ENCODE results near the gene ATN1.
"Not testable (repeated sequence)": the region's sequence is repeated elsewhere in the genome, so short reads cannot be mapped to it uniquely, and the experiment has no call there.

Gene ATN1

DNA sequence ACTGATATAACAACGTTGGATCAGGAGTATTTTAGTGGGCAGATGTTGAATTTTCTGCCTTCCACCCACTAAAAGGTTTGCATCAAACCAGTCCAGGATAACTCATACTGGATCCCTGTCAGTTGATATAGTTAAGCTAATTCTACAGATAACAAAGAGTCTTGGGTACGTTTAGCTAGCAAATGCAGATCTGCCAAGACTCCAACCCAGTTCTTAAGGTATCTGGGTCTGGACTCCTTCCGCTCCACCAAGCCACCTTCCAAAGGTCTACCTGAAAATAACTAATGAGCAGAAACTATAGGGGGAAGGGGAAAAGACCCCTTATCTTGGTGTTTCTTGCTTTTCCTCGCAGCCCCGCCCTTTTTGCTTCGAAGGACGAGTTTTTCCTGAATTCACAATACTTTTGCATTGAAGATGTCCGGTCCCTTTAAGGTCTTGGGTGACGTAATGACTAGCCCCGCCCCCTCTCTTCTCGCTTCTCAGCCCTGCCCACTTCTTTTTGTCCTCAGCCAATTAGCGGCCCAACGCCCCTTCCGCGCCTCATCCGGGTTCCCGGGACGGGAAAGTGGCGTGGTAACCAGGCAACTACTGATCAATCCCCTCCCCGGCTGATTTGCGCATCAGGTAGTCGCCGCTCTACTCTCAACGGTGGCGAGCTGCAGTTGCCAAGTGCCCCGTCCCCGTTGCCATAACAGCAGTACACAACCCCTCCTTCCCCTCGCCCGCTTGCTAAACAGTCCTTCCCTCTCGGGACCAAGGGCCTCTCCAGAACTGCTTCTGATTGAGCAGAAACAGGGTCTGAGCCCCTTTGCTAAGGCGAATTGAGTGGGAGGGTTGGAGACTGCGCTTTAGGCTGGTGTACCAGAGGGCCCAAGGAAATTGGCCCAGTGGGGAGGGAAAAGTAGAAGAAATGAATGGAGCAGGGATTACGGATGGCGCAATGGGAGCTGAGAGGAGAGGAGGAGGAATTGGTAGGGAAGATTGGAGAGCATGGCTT is 23.2 kb upstream of the ATN1 start, which contains the start of gene LRRC23:
LRRC23 (plus strand) TSS at position 543 of the 997 bp plus-strand sequence. CDS start 812 bp downstream, outside the sequence.
- peak; percentile 93 for DNase-seq

DNA sequence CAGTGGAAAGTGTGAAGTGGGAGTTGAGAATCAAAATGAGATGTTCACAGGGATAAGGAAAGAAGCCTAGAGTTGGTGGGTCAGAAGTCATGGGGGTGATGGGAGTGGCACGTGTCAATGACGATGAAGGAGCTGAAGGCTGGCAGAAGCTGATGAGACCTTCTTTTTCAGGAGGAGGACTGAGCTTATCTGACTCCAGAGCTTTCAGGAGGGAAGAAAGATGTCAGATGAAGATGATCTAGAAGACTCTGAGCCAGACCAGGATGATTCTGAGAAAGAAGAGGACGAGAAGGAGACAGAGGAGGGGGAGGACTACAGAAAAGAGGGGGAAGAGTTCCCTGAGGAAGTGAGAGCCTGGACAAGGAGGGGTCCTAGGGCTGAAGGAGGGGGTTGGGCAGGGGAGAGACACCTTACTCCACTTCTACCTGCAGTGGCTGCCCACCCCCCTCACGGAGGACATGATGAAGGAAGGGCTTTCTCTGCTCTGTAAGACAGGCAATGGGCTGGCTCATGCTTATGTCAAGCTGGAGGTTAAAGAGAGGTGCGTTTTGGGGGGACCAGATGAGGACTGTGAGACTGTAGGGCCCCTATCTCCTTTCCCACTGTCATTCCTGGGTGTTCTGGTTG is 22.2 kb upstream of the ATN1 start:
- DNase-seq: no peak

DNA sequence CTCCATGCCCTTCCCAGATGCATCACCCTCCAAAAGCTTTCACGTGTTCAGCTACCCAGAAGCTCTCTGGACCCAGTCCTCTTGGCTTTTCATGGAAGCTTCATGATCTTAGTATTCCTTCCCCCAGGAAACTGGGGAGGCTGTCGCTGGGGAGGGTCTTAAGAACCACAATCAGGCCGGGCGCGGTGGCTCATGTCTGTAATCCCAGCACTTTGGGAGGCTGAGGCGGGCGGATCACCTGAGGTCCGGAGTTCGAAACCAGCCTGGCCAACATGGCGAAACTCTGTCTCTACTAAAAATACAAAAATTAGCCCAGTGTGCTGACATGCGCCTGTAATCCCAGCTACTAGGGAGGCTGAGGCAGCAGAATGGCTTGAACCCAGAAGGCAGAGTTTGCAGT is 19.6 kb upstream of the ATN1 start:
- not testable (repeated sequence) for DNase-seq

DNA sequence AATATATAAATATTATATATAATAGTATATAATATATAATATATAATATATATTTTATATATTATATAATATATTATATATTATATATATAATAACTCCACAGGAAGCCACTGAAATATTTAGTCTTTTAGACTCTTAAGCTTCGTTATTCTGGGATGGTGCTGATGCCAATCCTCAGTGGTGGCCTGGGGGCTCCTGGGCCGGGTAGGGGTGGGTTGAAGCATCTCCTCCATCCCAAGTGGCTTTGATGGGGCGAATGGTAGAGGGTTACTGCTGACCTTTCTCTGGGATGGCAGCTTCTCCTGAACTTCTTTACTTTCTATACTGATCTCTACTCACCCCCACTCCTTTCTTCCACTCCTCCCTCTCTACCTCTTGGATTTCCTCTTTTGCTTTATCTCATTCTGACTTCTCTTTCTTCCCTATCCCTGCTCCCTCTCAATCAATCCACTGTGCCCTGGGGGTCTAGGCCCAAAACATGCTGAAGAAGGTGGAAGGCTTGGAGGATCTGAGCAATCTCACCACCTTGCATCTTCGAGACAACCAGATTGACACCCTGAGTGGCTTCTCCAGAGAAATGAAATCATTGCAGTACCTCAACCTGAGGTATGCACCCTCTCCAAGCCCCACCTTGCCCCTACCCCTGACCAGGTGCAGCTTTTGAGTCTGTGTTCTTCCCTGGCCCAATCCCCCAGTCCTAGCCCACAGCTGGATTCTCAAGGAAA is 18.2 kb upstream of the ATN1 start:
- DNase-seq: no peak

DNA sequence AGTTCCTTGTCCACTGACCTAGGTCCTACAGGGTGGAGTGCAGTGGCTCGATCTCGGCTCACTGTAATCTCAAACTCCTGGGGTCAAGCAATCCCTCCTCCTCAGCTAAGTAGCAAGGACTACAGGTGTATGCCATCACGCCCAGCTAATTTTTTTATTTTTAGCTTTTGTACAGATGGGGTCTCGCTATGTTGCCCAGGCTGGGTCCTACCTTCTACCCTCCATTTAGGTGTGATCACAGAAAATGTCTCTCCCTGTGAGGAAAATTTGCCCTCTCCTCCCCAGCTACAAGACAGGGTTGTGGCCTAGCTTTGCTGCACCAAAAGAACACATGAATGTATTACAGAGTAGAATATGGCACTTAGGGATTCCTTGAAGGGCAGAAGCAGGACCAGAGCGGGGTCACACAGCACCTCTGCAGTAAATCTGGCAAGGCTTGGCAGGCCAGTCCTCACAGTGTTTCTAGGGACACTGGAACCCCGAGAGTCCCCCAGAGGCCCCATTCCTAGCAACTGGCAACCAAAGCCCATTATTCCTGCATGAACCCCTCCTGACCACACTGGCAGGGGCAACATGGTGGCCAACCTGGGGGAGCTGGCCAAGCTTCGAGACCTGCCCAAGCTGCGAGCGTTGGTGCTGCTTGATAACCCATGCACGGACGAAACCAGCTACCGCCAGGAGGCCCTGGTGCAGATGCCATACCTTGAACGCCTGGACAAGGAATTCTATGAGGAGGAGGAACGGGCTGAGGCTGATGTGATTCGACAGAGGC is 15.4 kb upstream of the ATN1 start:
- DNase-seq: no peak

DNA sequence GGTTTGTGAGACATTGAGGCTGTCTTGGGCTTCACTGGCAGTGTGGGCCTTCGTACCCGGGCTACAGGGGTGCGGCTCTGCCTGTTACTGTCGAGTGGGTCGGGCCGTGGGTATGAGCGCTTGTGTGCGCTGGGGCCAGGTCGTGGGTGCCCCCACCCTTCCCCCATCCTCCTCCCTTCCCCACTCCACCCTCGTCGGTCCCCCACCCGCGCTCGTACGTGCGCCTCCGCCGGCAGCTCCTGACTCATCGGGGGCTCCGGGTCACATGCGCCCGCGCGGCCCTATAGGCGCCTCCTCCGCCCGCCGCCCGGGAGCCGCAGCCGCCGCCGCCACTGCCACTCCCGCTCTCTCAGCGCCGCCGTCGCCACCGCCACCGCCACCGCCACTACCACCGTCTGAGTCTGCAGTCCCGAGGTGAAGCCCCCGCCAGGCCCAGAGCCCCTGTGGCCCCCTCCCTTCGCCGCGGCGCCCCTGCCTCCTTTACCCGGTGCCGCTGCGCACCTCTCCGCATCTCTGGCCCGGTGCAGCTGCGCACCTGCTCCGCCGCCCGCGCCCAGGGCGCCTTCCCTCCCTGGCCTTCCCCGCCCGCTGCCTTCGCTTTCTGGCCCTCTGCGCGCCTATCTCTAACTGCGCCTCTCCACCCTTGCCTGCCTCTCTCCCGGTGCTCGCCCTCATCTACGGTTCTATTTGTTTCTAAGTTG is 13.4 kb upstream of the ATN1 start, which contains the start of gene ENO2:
ENO2 (plus strand) TSS at position 335 of the 701 bp plus-strand sequence. CDS start 1,253 bp downstream, outside the sequence.
- no peak for DNase-seq

DNA sequence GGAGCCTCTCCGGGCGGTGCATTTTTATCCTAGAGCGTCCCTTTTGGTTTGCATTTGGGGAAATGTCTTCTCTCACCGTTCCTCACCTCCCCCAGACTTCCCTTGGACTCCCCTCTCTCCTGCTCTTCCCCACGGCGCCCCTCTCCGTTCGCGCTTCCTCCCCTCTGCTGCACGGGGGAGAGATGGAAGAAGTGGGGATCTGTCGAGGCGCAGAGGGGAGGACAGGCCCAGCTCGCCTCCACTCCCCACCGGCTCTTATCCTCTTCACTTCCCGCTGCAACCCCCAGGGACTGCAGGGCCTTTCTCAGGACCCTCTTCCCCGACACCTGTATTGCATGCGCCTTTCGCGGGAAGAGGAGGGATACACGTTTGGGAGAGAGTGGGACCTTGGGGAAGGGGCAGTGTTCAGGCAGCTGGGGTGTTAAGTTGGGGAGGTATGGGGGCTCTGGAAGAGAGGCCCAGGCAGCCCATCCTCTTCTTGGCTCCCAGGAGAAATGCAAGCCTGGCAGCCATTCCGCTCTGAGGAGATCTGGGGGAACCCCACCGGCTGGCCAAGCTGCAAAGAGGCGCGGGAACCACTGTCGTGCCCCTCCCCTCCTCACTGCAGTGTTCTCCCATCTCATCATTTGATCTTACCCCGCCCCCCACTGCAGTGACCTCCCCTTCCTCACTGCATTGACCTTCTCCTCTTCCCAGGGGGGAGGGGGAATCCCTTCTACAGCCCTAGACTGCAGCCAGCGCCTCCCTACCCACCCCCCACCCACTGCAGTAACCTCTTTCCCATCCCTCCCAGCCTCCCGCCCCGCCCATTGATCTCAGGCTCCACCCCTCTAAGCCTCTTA is 12.6 kb upstream of the ATN1 start:
- no peak for DNase-seq

DNA sequence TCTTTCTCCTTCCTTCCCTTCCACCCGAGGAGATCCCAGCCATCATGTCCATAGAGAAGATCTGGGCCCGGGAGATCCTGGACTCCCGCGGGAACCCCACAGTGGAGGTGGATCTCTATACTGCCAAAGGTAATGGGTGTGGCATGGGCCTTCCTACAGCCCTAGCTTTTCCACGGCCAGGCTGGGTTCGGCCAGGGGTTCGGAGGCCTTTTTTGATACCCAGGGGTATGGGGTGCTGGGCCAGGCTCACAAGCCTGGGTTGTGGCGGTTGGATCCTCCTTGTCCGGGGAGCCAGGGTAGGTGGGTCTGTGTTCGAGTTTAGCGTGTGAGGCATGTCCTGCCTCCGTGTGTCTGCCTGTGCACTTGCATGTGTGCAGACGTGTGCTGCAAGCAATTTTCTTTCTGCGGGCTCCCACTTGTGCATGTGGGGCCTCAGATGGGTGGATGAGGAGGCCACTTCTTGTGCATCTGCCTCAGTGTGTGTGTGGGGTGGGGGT is 11.9 kb upstream of the ATN1 start:
- DNase-seq: no peak

DNA sequence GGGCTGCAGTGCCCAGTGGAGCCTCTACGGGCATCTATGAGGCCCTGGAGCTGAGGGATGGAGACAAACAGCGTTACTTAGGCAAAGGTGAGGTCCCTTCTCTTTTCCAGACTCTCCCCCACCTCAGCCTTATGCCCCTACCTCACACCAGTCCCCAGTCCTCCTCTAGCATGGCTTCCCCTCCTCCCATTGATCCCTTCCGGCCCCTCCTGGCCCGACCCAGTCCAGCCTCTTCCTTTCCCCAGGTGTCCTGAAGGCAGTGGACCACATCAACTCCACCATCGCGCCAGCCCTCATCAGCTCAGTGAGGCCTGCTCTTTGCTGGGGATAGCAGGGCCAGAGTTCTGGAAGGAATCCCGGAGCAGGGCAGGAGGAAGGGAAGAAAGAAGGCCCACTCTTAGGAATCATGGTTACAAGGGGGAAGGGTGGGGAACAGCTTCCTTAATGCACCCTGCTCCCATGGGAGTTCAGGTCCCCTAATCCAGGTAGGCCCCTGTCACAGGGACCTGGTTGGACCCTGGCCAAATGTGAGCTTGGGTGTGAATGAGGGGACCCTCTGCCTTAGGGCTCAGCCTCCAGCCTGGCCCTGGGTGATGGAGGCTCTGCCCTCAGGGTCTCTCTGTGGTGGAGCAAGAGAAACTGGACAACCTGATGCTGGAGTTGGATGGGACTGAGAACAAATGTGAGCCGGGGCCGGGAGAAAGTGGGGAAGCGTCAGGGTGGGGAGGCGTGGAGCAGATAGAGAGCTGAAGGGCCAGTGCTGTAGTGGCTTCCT is 11.1 kb upstream of the ATN1 start:
- no peak for DNase-seq

DNA sequence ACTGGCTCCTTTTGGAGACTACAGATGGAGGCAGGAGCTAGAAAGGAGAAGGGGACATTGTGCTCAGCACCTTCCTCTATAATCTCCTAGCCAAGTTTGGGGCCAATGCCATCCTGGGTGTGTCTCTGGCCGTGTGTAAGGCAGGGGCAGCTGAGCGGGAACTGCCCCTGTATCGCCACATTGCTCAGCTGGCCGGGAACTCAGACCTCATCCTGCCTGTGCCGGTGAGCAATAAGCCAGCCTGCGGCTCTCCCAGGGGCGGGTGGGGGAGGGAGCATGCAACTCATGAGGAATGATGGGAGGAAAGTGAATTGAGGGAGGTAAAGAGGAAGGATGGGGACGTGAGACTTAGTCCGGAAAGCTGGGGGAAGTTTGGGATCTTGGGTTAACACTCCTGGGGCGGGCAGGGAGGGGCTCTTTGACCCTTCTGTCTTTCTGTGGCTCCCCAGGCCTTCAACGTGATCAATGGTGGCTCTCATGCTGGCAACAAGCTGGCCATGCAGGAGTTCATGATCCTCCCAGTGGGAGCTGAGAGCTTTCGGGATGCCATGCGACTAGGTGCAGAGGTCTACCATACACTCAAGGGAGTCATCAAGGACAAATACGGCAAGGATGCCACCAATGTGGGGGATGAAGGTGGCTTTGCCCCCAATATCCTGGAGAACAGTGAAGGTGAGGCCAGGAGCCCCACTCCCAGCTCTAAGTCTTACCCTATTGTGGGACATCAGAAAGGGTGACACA is 10.1 kb upstream of the ATN1 start:
- DNase-seq: no peak

DNA sequence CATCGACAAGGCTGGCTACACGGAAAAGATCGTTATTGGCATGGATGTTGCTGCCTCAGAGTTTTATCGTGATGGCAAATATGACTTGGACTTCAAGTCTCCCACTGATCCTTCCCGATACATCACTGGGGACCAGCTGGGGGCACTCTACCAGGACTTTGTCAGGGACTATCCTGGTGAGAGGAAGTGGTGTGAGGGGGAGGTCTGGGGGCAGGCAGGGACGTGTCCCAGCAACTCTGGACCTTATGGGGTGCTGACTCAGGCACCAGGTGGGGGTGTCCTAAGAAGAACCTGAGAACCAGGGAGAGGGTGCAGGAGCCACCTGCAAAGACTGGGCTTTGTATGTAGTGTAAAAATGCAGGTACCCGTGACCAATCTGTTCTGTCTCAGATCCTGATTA is 8.2 kb upstream of the ATN1 start:
- DNase-seq: no peak

DNA sequence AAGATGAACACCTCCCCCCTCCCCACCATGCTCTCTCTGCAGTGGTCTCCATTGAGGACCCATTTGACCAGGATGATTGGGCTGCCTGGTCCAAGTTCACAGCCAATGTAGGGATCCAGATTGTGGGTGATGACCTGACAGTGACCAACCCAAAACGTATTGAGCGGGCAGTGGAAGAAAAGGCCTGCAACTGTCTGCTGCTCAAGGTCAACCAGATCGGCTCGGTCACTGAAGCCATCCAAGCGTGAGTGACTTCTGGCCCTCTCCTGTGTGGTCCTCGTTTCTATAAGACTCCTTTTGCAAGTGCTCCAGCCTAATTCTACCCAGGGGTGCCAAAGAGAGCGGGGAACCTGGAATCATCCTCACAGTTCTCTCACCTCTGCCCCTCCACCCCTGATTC is 6.2 kb upstream of the ATN1 start:
- DNase-seq: no peak

DNA sequence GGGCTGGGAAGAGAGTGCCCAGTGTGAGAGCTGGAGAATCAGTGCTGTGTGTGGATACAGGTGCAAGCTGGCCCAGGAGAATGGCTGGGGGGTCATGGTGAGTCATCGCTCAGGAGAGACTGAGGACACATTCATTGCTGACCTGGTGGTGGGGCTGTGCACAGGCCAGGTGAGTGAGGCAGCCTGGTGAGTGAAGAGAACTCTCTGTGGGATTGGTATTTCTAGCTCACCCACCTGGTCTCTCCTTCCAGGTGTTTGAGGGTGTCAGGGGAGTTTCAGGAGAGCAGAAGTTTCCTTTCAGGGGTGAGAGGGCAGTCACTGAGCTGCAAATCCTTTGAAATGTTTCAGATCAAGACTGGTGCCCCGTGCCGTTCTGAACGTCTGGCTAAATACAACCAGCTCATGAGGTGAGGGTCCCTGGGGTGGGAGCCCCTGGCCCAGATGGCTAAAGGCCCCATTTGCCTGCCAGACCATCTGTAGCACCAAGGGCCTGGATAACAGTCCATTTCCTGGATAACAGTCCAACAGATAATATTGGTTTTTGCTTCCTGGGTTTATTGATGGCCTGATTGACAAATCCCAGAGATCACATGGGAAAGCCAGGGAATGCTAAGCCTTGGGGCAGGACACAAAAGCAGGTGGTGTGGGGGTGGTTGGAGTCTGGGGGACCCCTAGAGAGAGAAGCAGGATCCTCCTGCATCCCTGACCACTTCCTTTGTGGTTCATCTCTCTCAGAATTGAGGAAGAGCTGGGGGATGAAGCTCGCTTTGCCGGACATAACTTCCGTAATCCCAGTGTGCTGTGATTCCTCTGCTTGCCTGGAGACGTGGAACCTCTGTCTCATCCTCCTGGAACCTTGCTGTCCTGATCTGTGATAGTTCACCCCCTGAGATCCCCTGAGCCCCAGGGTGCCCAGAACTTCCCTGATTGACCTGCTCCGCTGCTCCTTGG is 5.5 kb upstream of the ATN1 start:
- DNase-seq: no peak

DNA sequence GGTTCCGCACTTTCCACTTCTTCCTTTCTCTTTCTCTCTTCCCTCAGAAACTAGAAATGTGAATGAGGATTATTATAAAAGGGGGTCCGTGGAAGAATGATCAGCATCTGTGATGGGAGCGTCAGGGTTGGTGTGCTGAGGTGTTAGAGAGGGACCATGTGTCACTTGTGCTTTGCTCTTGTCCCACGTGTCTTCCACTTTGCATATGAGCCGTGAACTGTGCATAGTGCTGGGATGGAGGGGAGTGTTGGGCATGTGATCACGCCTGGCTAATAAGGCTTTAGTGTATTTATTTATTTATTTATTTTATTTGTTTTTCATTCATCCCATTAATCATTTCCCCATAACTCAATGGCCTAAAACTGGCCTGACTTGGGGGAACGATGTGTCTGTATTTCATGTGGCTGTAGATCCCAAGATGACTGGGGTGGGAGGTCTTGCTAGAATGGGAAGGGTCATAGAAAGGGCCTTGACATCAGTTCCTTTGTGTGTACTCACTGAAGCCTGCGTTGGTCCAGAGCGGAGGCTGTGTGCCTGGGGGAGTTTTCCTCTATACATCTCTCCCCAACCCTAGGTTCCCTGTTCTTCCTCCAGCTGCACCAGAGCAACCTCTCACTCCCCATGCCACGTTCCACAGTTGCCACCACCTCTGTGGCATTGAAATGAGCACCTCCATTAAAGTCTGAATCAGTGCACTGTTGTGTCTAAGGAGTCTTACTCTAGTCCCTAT is 4.6 kb upstream of the ATN1 start:
- DNase-seq: no peak

DNA sequence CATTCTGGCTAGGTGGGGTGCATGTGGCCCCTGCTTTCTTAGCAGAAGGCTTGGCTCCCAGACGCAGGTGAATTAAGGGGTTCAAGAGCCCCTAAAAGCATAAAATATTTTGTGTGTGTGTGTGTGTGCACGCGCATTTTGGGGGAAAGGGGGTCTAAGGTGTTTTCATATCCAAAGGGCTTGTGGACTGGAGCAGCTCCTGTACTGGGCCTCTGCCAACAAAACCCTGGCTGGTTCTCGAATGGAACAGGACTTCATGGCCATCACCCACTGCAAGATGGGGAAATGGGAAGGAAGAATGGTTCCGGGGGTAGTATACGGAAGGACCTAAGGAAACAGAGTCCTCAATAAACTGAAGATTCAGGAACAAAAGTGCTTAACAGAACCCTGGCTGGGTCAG is 3.9 kb upstream of the ATN1 start:
- DNase-seq: no peak

DNA sequence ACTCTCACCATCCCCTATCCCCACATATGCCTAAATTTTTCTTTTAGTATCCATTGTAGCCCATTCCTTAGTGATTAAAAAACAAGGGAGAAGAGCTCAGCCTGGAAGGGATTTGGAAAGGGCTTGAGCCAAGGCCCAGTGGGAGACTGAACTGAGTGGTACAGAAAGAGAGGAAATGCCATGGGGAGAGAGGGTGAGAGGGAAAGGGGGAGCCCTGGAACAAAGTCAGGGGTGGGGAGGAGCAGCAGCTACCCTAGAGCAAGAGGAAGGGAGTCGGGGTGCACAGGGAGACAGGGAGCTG is 2.6 kb upstream of the ATN1 start:
- no peak for DNase-seq

DNA sequence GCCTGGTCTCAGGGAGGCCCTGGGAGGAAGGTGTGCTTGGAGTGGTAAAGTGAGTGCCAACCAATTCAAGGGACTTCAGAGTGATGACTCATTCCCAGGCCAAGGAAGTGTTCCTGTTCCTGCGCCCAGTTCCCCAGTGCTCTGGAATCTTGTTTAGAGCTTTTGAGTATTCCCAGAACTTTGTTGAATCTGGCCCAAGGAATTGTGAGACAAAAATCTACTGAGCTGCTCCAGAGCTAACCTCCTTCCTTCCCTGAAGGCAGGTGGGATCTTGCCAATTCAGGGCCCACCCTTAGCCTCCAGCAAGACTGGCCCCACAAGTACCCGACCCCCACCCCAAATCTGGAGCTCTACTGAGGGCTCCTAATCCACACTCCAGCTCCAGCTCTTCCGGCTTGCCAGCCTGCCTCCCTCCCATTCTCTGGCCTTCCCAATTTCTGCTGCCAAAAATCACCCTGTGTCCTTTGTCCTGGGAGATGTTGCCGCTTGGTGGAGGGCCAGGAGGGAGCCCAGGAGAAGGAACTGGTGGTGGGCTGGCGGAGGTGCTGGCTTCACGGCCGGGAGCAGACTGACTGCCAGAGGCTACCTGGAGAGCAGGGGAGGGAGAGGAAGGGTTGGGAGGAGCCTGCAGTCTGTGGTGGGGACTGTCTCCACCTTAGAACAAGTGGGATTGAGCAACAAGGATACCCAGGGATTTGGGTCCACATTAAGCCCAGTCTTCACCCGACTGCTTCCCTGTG is 2.0 kb upstream of the ATN1 start:
- DNase-seq: no peak
